ENCODE data around the gene SLC19A2.
"Not testable (repeated sequence)": the region's sequence is repeated elsewhere in the genome, so short reads cannot be mapped to it uniquely, and the experiment has no call there.

Gene SLC19A2, protein sequence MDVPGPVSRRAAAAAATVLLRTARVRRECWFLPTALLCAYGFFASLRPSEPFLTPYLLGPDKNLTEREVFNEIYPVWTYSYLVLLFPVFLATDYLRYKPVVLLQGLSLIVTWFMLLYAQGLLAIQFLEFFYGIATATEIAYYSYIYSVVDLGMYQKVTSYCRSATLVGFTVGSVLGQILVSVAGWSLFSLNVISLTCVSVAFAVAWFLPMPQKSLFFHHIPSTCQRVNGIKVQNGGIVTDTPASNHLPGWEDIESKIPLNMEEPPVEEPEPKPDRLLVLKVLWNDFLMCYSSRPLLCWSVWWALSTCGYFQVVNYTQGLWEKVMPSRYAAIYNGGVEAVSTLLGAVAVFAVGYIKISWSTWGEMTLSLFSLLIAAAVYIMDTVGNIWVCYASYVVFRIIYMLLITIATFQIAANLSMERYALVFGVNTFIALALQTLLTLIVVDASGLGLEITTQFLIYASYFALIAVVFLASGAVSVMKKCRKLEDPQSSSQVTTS

DNA sequence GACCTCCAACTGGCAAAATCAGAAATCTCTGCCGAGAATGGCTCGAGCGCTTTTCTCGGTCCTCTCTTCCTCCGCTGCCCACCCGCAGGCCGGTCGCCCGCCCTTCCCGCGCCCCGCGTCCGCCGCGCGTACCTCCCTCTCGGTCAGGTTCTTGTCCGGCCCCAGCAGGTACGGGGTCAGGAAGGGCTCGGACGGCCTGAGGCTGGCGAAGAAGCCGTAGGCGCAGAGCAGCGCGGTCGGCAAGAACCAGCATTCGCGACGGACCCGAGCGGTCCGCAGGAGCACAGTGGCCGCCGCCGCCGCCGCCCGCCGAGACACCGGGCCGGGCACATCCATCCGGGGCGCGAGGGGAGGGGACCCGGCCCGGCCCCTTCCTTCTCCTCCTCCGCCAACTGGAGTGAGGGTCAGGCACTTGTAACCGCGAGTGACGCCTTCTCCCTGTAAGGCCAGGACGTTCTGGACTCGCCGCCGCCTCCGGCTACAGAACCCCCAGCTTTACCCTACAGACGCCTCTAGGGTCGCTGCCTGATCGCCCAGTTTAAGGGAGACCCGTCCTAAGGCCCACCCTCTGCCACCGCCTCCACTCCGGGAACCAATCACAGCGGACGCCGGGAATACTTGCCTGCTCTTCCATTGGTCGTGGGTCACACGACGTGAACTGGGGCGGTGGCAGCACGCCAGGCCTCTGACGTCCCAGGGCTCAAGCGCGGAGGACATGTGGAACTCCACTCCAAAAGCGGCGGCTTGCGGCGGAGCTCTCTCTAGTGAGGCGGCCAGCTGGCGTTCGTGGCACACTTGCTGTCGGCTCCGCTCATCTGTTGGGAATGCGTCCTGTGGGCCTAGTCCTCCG, at the start of gene SLC19A2:
Gene SLC19A2, minus strand, starts transcription at position 514 of the 850 bp plus-strand sequence. Its CDS starts 178 bp downstream, at position 336.
- DNase-seq (ENCODE audit: low read depth) = peak; percentile 86

- DNase-seq (ENCODE audit: low read depth) = no peak
Observed at GRCh38 chr1:169534653-169535052, 48.9 kb upstream of the SLC19A2 start.

- DNase-seq (ENCODE audit: low read depth) = not testable (repeated sequence)
Observed at GRCh38 chr1:169533528-169534190, 47.9 kb upstream of the SLC19A2 start.

GRCh38 chr1:169530448-169530847, 44.7 kb upstream of the SLC19A2 start:
- DNase-seq (ENCODE audit: low read depth) = no peak

- DNase-seq (ENCODE audit: low read depth) = no peak
Observed at GRCh38 chr1:169529068-169529642, 43.4 kb upstream of the SLC19A2 start.

DNA sequence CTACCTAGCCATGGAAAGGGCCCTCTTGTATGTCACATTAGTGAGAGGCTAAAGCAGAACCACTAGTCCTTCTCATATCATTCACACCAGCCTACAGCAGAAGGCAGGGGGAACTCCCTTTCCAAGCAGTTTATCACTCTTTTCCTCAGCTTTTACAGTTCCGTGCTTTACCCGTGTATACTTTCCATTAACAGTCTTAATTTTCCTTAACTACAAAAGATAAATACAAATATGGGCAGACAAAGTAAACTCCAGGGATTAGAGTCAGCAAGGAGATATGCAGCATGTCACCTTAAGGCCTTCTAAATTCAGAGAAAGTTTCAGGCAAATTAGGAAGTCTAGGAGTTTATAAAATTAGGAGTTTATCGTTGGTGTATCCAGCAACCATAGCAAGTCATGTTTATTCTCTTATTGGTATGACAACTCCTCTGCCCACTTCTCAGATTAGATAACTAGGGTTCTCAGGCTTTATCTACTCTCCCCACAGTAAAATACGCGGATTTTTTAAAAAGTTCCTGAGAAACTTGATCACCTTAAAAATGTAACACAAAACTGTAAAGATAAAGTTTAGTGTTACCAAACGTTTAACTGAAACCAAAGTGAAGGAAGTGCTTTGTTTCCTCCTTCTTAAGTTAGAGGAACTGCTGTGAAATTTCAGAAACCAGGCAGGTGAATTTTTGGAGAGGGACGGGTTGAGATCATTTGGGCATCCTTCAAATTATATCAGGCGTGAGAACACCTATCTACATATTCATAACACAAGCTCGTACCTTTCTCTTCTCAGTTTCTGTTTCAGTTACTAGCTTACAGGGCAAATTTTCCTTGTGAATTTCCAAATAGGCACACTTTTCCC, 42.7 kb upstream of the SLC19A2 start:
- DNase-seq (ENCODE audit: low read depth) = no peak

- DNase-seq (ENCODE audit: low read depth) = no peak
Observed at GRCh38 chr1:169527451-169528214, 41.9 kb upstream of the SLC19A2 start.

DNA sequence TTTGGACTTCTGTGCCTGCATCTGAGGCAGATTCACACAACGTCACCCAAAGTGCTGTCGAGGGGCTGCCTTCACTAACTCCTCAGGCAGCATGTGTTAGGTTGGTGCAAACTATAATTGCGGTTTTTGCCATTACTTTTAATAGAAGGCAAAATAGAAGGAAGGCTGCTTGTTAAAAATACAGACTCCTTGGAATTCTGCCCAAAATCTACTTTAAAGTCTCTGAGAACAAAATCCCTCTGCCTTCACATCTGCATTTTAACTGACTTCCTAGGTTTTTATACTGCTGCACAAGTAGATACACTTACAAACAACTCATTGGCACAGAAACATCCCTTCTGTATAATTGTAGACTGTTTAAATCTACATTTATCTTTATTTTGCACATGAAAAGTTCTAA, 41.3 kb upstream of the SLC19A2 start:
- no peak for DNase-seq (ENCODE audit: low read depth)

DNA sequence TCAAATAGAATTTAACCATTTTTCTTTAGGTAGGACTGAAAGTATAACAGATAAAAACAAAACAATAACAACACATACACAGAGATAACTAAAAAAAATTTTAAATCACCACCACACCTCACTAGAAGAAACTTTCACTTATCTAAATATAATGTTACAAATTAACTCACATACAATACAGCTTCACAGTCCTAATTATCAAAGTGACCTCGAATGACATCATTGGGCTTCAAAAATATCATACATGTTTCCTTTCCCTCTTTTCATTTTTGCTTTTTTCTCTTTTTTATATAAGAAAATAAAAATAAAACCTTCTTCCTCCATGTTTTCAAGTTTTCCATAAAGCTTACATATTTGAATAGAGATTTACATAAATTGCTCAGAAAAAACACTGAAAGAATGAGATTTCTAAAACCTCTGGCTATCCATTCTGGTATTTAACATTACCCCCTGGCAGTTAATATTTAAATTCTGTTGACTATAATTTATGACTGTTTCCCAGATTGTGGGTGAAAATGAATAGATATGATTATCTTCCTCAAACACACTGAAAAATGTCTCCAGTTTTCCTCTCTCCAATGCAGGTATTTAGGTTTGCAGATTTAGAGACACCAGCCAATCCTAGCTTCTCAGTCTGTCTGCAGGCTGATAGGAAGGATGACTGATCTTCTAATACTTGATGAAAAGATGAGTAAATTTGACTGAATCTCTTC, 40.5 kb upstream of the SLC19A2 start:
- DNase-seq (ENCODE audit: low read depth) = no peak

GRCh38 chr1:169525391-169525790, 39.6 kb upstream of the SLC19A2 start:
- no peak for DNase-seq (ENCODE audit: low read depth)

DNA sequence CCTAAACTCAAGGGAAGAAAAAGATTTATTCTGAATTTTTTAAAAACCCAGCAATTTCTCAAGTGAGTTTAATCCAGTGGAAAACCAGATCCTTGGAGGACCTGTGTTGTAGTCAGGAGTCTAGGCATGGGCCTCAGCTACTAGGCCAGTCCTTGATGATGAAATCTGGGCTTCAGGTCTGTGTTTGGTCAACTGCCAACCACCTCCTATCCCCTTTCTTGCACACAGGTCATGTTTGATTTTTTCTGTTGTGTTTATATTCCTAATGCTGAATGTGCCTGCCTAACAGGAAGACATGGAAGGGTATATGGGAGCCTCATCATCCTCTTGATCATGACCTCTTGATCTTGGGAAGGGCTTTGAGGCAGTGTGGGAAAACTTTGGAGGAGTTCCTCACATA, 38.2 kb upstream of the SLC19A2 start:
- DNase-seq (ENCODE audit: low read depth) = no peak

DNA sequence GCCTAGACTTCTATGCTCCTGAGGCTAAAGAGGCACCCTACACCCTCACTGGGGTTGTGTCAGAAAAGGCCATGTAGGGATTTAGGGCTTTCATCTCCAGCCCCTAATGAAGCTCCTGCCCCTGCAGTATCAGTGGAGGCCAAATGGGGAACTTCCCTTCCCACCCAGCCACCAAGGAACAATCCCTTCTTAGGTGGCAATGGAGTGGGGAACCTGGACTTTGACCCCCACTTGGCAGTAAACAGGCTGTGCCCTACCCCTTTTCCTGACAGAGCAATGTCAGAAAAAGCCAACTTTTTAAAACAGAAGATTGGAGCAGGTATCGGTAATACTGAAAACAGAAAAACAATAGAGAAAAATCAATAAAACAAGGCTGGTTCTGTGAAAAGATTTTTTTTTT, 35.5 kb upstream of the SLC19A2 start:
- DNase-seq (ENCODE audit: low read depth) = no peak

DNA sequence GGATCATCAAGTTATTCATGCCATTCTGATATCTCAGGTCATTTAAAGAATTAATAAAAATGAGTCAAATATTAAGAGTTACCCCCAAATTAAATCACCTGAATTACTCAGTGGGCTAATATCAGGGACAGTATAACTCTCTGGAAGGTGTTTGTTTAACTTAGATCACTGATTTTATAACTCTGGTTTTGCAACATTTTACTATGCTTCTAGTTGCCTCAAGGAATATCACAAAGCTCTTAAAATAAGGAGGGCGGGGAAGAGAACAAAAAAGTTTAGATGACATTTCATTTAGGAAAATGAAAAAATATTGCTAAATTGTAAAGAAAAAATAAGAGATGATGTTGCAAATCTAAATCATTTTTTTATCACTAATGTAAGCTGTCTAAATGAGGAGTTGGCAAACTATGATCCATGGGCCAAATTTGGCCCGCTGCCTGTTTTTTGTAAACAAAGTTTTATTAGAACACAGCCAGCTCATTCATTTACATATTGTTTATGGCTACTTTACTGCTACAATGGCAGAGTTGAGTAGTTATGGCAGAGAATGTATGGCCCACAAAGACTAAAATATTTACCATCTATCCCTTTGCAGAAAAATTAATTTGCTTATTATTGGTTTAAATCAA, 31.9 kb upstream of the SLC19A2 start:
- no peak for DNase-seq (ENCODE audit: low read depth)

DNA sequence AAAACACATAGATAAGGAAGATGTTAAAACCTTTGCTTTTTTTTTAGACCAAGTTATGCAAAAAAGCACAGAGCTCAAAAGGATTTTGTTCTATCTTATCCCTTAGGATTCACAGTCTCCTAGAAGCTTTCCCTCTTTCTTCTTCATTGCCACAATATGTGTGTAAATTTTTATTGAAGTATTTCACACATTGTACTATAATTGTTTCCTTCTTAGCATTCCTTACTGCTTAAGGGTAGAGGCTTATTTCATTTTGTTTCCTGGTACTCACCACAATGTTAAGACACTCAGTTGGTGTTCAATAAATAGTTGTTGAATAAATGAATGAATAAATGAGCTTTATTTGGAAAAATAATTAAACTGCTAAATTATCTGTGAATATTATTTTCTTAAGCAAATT, 29.9 kb upstream of the SLC19A2 start:
- no peak for DNase-seq (ENCODE audit: low read depth)

- no peak for DNase-seq (ENCODE audit: low read depth)
Observed at GRCh38 chr1:169514566-169515270, 29.0 kb upstream of the SLC19A2 start.

GRCh38 chr1:169513208-169513607, 27.5 kb upstream of the SLC19A2 start:
- no peak for DNase-seq (ENCODE audit: low read depth)

DNA sequence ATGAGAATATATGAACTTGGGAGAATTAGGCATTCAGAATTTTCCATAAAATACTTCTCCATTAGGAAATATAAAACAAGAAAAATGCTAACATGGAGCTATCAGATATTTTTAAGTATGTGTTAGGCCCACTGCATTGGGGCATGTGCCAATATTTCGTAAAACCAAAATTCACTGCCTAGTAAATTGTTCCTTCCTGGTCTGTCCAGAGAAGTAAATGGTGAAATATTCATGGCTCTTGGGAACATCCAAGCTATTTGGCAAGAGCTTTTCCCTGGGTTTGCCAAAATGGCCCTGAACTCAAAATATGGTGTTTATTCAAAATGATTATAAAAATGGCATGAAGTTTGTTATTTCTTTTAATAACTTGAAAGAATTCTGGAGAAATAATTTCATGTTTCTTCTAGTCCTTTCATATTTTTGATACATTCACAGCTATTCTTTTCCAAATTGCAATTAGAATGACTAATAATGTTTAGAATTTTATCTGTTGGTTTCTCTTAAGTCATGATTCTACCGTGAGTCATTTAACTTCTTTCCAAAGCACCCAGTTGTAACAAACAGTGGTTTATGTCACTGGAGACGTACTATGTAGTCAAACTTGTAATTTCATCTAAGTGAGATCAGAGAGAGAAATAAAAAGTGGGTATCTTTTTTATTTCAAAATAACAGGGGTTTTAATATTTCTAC, 25.7 kb upstream of the SLC19A2 start:
- DNase-seq (ENCODE audit: low read depth) = no peak

DNA sequence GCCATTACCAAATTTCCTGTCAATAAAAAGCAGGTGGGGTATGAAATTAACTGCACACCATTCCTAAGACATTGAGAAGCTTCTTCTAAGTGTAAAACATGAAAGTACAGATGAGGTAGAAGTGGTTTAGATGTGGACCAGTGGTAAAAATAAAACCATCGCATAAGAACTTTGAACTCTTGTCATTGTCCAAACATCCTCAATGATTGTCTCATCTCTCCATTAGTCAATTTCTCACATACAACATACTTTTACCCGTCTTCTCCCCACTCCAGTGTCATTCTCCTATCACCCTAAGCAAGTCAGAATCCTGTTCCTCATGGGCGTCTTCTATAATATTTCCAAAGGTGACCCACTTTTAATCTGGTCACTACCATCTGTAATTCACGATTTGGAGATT, 24.3 kb upstream of the SLC19A2 start:
- DNase-seq (ENCODE audit: low read depth) = no peak

Data from activated T-helper 9 cell treated with anti-CD3 and anti-CD28 coated beads, Interleukin-2, amount 50 U/mL, for 16 hours (primary cell).